CD4-positive, alpha-beta T cell treated with Interleukin-4 for 4 hours (primary cell): Measurements from ENCODE around the gene ACTMAP.
"Not testable (repeated sequence)": the region's sequence is repeated elsewhere in the genome, so short reads cannot be mapped to it uniquely, and the experiment has no call there.

ENCODE experiments used
- DNase-seq: peaks from one replicate; pipeline ENCODE4 v3.0.0-alpha.2; 2020

The ACTMAP gene, protein sequence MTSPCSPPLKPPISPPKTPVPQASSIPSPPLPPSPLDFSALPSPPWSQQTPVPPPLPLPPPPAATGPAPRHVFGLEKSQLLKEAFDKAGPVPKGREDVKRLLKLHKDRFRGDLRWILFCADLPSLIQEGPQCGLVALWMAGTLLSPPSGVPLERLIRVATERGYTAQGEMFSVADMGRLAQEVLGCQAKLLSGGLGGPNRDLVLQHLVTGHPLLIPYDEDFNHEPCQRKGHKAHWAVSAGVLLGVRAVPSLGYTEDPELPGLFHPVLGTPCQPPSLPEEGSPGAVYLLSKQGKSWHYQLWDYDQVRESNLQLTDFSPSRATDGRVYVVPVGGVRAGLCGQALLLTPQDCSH

GRCh38 chr19:40750058-40750873 is at the start of gene ACTMAP:
TSS of gene ACTMAP (minus strand) at chr19:40750477. CDS start at chr19:40749803, 674 bp downstream.
- peak; percentile 100 for DNase-seq

GRCh38 chr19:40799558-40800338 is 49.5 kb upstream of the ACTMAP start:
- no peak for DNase-seq

GRCh38 chr19:40798683-40799557 is 48.6 kb upstream of the ACTMAP start, which contains the start of gene EGLN2:
TSS of gene EGLN2 (plus strand) at chr19:40799191. CDS start at chr19:40800573, 1,382 bp downstream.
- DNase-seq, result peak; percentile 100

- DNase-seq, result peak; percentile 73
Observed at GRCh38 chr19:40797963-40798682, 47.8 kb upstream of the ACTMAP start.

- no peak for DNase-seq
Observed at GRCh38 chr19:40797166-40797962, 47.1 kb upstream of the ACTMAP start.

DNA sequence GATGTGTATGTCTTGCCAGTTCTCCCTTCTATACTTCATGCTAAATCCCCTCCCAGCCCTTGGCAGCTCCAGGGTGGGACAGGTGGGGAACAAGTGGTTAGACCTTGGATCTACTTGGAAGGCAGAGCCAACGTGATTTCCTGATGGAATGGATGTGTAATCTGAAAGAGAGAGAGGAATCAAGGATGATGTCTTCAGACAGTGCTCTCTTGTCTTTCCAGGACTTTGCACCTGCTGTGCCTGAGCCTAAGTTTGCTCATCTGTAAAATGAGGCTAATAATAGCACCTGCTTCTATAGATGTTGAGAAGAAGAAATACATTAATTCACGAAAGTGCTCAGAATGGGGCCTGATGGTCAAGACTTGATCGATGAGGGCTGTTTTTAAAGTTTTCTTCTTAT is 41.7 kb upstream of the ACTMAP start:
- no peak for DNase-seq

GRCh38 chr19:40791349-40791748 is 41.1 kb upstream of the ACTMAP start:
- no peak for DNase-seq

- DNase-seq, result no peak
Observed at GRCh38 chr19:40786060-40787037, 36.1 kb upstream of the ACTMAP start.

DNA sequence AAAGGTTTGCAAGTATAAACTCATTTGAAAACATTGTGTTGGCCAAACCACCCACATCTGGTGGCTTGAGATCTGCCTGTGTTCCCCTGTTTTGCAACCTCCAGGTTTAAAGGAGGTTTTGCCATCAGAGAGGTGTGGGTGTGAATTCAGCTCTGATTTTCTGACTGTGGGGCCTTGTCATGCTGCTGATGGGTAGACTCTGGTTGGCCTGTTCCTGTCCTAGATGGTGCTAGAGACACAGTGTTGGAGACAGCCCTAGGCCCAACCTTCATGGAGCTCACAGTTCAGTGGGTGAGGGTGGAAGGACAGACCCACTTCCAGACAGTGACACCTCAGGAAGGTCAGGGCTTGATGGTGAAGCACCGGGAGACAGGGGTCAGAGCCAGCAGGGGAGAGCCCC is 35.2 kb upstream of the ACTMAP start:
- no peak for DNase-seq

DNA sequence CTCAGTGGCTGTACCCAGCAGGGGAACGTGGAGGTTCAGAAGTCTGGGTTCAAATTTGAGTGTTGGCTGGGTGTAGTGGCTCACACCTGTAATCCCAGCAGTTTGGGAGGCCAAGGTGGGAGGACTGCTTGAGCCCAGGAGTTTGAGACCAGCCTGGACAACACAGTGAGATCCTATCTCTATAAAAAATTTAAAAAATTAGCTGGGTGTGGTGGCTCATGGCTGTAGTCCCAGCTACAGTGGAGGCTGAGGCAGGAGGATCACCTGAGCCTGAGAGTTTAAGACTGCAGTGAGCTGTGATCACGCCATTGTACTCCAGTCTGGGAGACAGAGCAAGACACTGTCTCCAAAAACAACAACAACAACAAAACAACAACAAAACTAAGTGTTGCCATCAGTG is 33.9 kb upstream of the ACTMAP start:
- not testable (repeated sequence) for DNase-seq

- no peak for DNase-seq
Observed at GRCh38 chr19:40783711-40784110, 33.4 kb upstream of the ACTMAP start.

DNA sequence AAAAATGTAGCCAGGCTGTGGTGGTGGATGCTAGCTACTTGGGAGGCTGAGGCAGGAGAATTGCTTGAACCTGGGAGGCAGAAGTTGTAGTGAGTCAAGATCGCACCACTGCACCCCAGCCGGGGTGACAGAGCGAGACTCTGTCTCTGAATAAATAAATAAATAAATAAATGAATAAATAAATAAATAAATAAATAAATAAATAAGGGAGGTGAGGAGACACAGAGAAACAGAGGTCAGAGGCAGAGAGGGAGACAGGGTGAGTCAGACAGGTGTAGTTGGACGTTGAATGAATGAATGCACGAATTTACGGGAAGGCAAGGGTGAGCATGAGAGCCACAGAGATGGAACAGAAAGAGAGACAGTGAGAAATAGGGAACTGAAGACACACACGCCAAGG is 30.9 kb upstream of the ACTMAP start:
- no peak for DNase-seq

GRCh38 chr19:40780582-40780981 is 30.3 kb upstream of the ACTMAP start:
- DNase-seq, result no peak

DNA sequence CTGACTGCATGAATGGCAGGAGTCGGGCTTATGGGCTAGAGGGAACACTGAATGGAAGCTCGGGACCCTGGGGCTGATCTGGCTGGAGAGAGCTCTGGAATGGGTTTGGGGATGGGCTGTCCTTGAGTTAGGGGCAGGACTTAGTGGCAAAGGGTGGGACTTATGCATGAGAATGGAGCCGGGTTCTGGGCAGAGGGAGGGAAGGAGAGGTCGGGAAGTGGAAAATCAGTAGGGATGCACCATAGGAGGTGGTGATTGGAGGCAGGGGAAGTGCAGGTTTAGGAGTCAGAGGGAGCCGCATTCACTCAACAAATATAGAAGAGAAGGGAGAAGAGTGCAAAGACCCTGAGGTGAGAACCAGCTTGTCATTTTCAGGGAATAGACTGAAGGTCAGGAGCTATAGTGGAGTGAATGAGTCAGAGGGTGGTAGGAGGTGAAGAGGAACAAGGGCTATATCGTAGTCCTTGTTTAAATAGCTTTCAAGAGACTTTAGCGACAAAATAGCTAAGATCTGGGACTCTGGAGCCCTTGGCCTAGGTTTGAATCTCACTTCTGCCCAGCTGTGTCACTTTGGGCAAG is 28.5 kb upstream of the ACTMAP start:
- DNase-seq, result no peak

- DNase-seq, result peak; percentile 100
Observed at GRCh38 chr19:40777937-40778705, 27.8 kb upstream of the ACTMAP start, which contains the start of gene RAB4B. TSS of gene RAB4B (plus strand) at chr19:40778247. CDS start at chr19:40778376, 129 bp downstream.

DNA sequence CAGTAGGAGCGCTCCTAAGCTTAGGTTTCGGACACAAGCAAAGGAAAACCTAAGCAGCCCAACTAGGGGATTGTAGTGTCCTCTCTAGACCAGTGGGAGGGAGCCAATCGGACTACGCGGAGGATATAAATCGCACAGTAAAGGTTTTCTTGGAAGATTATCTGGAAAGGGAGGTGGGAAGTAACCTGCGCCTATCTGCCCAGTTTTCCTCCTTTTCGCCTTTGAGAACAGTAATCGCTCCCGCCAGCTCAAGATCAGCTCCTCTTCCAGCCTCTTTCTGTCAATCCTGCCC is 27.3 kb upstream of the ACTMAP start:
- no peak for DNase-seq

- DNase-seq, result peak; percentile 95
Observed at GRCh38 chr19:40776932-40777644, 26.8 kb upstream of the ACTMAP start.

DNA sequence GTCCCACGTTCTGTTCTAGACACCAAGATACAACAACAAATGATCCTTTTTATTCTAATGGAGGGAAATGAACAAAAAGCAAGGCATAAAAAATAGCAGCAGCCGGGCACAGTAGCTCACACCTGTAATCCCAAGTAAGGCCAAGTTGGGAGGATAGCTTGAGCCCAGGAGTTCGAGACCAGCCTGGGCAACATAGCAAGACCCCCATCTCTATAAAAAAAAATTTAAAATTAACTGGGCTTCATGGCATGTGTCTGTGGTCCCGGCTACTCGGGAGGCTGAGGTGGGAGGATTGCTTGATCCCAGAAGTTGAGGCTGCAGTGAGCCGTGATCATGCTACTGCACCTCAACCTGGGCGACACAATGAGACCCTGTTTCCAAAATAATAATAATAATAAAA is 26.1 kb upstream of the ACTMAP start:
- no peak for DNase-seq
